ENCODE data around the gene ZNF217. TPM values are rescaled to one million over a fixed set of nuclear protein-coding genes. Genes with fewer than 3 reads are reported as not detected.
"Not testable (repeated sequence)": the region's sequence is repeated elsewhere in the genome, so short reads cannot be mapped to it uniquely, and the experiment has no call there.

ZNF217 gene
- total RNA-seq, 1 donor from 2014 or later = 61.4 TPM

DNA sequence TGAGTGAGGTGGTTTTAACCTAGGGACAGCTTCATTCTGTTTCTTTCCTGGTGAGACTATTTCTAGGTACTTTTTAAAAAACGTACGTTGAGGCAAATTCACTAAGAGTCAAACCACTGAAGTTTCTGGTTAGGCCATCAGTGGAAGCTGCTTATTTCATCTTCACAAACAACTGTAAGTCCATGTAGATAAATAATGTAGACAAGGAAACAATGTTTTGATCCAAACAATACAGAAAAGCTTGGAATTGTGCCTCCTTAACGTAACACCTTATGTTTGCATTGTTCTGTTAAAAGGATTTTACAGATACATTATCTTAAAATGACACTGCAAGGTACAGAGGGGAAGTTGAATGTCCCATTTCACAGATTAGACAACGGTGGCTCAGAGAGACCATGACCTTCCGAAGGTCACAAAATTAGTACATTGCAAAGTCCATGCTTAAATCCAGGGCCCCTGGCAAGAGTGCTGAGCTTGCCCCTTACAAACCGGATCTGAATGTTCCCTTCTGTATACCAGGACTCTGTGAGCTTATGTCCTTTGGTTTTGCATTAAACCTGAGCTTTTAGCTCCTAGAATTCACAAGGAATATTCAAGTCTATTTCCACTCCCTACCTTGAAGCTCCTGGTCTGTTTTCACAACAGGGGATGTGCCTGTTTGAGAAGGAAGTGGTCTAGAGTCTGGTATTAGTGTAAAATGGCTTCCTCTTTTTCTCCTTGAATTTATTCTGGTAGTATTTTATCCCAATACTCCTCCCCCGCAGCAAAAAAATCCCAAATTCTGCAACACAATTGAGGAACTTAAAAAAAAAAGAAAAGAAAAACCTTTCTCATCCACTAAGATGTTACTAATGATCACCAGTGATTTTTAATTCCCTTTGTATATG is 28.9 kb upstream of the ZNF217 start:
- no peak for DNase-seq (ENCODE audit: low spot score)

DNA sequence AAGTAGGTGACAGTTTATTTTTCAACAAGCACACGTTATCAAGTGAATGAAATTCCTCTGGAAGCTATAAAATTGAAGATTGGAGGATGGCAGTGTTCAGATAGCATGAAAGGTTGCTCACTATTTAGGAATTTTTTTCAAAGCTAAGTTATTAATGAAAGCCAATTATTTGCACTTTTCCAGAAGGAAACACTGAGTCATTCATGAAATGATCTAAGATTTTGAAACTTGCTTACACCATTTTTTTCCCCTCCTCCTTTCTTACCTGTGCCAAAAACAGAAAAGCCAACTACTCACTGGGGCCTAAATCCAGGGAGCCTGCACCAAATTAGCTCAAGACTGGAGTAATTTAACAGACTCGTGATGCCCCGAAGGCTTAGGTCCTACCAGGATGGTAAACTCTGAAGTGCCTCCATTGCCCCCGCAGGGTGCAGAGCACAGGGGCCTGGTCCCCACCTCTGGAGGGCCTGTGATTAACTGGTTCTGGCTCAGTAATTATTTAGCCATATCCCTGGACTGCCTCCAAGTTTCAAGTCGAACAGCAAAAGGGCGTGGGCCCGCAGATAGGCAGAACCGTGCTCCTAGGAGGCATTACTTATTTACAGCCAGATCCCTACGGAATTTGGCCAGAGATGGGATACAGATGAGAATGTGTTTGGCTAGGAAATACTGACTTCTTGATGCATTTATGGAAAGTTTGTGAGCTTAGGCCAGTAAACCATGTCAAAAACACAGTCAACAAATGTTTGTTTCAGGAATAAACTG is 28.0 kb upstream of the ZNF217 start:
- DNase-seq (ENCODE audit: low spot score) = peak; percentile 88

DNA sequence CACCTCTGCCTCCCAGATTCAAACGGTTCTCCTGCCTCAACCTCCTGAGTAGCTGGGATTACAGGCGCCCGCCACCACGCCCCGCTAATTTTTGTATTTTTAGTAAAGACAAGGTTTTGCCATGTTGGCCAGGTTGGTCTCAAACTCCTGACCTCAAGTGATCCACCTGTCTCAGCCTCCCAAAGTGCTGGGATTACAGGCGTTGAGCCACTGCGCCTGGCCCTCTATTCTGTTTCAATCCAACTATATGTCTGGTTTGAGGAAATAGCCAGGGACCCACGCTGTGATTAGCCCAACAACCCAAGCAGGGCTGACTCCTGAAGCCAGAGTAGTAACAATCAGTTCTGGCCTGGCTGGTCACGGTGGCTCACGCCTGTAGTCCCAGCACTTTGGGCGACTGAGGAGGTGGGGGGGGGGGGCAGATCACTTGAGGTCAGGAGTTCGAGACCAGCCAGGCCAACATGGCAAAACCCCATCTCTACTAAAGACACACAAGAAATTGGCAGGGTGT is 24.9 kb upstream of the ZNF217 start:
- DNase-seq (ENCODE audit: low spot score) = peak; percentile 59

DNA sequence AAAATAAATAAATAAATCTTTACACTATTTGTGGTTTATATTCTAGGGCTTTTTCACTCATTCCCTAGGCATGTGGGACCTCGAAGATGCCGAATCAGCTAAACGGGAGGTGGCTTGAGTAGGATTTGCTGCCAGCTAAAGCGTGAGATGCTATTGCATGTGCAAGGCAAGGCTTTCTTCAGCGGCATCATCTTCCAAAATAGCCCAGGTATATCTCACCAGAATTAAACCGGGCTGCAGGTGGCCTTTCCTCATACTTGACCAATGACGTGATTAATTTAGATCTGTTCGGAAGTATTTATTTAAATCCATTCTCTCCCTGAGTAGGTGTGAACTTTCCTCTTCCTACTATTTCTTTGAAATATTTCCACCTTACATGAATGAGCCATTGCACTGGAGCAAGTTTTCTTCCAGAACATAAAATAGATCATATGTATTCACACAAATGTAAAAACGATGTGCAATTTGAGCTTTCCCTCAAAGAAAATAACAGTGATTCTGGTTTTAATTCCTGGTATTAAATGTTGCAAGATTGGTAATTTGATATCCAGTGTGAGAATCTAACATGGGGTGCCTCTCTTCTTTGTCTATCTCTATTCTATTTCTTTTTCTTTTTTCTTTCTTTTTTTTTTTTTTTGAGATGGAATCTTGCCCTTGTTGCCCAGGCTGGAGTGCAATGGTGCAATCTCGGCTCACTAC is 24.3 kb upstream of the ZNF217 start:
- peak; percentile 11 for DNase-seq (ENCODE audit: low spot score)

DNA sequence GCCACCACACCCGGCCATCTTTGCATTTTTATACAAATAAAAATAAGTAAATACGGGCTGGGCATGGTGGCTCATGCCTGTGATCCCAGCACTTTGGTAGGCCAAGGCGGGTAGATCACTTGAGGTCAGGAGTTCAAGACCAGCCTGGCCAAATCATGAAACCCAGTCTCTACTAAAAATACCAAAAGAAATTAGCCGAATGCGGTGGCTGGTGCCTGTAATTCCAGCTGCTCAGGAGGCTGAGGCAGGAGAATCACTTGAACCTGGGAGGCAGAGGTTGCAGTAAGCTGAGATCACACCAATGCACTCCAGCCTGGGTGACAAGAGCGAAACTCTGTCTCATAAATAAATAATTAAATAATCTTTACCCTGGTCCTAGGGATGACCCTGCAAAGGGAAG is 22.9 kb upstream of the ZNF217 start:
- DNase-seq (ENCODE audit: low spot score) = peak; percentile 67

DNA sequence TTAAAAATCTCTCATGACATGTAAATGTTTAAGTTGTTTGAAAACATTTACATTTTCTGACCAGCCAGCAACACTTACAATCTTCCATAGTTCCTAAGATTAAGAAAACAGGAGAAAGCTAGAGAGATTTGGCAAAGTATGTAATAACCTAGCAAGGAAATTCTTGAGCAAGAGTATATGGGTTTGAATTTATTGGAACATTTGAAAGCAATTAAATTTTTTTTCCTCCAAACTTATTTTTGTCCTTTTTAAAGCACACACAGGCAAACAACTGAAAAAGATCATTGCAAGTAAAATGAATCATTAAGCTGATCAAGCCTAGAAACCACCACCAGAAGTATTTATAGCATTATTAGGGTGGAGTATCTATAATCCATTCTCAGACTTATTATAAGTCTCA is 20.1 kb upstream of the ZNF217 start:
- DNase-seq (ENCODE audit: low spot score) = no peak

DNA sequence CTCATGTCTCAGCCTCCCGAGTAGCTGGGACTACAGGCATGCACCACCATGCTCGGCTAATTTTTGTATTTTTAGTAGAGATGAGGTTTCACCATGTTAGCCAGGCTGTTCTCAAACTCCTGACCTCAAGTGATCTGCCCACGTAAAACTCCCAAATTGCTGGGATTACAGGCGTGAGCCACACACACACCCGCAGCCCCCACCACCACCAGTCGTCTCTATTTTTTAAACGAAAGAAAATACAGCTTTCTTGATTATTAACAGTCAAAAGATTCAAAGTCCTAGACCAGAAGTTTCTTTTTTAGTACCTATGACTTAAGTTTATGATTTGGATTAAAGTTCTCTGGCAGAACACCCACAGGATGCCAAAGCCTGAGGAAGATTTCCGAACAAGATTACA is 18.6 kb upstream of the ZNF217 start:
- DNase-seq (ENCODE audit: low spot score) = peak; percentile 16

DNA sequence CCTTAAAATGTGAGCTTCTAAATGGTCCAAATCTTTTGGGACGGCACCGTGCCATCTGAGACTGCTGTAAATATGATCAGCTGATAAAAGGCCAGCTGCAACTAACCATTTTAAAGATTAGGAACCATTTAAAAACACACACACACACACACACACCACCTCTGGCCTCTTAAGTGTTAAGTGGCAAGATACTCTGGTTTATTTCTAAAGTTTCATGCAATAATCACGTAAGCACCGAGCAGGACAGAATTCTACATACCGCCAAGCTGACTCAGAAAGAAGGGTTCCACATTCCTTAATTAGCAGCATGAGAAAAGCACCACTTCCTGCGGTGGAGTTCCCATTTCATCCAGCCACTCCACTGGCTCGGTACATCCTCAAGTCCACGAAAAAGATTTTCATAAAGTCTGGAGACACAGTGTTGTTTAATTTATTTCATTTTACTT is 17.8 kb upstream of the ZNF217 start:
- peak; percentile 24 for DNase-seq (ENCODE audit: low spot score)

DNA sequence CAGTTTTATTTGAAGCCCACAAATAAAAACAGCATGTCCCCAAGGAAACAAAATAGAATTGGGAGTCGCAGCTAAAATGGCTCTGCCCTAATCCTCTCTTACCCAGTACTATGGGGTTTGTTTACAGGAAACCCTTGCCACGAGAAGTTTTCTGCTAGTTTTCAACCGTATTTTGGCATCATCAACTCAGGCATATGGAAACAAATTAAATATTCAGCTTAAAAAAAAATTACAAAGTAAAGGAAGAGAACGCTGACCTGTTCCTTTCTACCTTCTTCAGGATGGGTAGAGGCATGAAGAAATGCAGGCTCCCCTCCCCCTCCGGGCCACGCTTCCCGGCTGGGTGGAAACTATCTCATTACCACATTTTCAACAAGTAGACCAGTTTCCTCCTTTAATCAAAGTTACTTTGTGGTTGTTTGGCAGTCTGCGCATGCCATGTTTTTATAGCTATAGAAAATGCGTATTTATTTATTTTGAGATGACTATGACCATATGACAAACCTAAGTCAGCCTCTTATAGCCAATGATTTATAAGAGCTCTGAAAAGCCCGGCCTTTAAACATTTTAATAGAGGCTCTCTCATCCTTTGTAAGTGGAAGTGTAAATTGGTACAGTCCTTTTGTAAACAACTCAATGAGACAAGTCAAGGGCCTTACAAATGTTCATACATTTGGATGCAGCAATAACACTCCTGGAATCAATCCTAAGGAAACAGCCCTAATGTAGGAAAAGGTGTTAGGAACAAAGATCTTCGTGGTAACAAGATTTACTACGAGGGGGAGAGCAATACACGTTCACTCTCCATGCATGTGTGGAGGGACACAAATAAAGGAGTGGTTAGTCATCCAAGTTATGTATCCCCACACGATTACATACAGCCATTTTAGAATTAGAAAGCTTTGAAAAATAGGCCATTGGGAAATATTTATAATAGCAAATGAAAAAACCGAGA is 16.1 kb upstream of the ZNF217 start:
- DNase-seq (ENCODE audit: low spot score) = no peak

DNA sequence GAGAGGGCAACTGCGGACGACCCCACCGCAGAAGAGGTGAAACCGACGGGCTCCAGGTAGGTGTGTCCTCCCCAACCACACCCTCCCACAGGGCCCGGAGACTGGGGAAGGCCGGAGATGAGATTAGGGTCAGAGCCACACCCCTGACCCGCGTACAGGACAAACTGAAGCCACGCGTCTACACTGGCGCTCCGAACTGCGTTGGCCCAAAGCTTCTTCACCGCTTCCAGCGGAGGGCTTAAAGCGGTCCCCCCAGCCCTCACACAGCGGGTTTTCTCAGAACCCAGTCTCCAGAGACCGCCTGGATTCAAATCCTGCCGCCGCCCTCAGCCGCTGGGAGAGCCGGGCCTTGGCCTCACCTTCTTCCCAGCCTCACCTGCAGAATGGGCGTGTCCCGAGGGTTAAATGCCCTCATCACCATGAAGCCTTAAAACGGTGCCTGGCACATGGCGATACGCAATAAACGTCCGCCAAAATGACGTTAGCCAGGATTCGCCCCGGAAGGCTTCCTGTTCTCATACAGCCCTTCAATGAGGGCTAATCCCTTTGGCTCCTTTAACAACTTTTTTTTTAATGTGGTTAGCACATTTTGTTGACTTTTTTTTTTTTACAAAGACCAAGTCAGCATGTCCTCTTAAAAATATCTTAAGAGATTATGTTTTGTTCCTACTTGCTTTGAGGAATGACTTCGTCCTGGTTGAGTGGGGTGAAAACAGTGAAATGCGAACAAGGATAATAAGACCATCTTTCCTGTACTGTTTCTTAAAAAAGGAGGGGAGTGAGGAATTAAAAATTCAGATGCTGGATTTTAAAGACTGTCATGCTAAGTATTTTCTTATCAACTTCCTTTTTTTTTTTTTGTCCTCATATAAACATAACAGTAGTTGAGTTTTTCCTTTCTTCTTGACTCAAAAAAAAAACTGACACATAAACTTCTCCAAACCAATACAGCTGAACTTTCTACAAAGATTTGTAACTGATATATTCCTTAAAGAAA is 15.1 kb upstream of the ZNF217 start:
- DNase-seq (ENCODE audit: low spot score) = no peak

DNA sequence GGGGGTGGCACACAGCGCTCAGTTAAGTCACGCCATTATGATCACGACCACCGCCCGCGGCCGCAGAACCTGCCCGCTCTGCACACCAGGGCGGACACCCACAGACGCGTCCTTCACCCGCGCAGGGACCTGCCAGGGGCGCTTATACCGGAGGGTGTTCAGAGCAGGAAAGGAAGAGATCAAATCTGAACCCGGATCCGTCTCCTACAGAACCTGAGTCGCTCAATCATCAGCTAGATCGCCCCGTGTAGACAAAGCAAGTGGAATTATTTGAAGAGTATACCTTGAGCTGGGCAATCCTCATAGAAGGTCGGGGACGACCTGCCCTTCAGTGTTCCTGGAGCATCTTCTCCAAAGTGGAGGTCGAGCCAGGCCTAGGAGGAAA is 14.4 kb upstream of the ZNF217 start:
- DNase-seq (ENCODE audit: low spot score) = no peak

DNA sequence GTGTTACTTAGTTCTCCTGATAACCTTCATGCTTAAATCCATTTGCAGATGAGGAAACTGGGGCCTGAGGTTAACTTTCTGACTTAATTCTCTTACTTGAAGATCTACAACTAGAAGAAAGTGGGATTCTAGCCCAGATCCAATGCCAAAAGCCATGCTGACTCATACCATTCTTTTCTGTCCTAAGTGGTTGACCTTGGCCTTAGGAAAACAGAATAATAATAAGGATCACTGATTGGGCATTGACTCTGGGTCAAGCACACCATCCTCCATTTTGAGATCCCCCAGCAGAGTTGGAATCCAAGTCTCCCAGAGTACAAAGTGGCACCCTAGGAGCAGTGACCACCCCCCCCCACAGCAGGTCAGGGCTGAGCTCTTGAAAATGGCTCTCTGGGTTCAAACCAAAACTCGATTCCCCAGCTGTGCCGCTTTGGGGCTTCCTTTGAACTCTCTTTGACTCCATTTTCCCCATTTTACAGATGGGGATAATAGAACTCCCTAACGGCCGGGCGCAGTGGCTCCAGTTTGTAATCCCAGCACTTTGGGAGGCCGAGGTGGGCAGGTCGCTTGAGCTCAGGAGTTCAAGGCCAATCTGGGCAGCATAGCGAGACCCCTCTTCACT is 12.8 kb upstream of the ZNF217 start:
- no peak for DNase-seq (ENCODE audit: low spot score)

DNA sequence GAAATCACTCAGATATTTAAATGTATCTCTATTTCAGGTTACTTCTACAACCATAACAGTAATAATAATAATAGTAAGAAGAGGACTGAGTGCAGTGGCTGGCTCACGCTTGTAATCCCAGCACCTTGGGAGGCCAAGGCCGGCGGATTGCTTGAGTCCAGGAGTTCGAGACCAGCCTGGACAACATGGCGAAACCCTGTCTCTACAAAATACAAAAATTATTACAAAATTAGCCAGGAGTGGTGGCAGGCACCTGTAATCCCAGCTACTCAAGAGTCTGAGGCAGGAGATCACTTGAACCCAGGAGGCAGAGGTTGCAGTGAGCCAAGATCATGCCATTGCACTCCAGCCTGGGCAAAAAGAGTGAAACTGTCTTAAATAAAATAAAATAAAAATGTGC is 11.8 kb upstream of the ZNF217 start:
- not testable (repeated sequence) for DNase-seq (ENCODE audit: low spot score)

DNA sequence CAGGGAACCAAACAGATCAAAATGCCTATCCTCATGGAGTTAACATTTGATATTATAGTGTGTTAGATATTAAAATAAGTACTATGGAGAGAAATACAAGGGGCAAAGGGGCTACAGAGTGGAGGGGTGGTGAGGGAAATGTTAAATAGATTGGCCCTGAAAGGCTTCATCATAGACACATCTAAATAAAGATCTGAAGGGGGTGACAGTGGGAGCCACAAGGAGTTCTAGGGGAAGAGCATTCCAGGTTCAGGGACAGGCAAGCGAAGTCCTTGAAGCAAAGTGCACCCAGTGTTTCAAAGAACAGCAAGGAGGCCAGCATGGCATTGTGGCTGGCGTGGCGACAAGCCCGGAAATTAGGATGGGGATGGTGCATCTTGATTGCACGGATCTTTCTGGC is 11.2 kb upstream of the ZNF217 start:
- not testable (repeated sequence) for DNase-seq (ENCODE audit: low spot score)

DNA sequence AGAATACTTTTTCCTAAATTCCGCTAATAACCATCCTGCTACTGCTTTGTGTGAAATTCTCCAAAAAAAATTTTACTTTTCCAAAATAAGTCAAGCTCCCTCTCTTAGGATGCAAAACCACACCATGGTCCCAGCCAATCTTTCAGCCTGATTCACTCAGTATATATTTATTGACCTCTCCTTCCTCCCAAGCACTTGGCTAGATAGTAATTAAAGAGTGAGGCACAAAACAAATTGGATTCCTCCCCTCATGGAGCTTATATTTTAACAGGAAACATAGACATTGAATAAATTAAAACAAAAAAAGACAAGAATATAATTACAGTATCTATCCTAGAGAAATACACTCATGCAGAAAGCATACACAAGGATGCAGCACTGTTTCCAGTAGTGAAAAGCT is 9.0 kb upstream of the ZNF217 start:
- no peak for DNase-seq (ENCODE audit: low spot score)

DNA sequence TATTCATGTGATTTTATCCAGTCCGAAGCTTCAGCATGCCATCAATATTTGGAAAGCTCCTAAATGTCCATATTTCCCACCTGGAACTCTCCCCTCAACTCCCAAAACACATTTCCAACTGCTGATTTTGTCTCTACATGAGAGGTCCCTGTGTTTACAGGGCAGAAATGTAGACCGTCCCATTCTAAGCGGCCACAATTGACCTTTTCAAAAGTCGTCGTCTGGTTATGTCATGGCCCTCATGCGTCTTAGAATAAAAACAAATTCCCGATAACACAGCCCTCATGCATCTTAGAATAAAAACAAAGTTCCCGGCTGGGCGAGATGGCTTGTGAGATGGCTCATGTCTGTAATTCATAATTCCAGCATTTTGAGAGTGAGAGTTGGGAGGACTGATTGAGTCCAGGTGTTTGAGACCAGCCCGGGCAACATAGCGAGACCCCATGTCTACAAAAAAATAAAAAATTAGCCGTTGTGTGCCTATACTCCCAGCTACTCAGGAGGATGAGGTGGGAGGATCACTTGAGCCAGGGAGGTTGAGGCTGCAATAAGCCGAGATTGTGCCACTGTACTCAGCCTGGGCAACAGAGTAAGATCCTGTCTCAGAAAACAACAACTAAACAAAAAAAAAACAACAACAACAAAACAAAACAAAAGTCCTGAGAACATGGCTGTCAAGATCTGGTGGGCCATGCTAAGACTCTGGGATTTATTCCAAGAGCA is 6.4 kb upstream of the ZNF217 start:
- no peak for DNase-seq (ENCODE audit: low spot score)

DNA sequence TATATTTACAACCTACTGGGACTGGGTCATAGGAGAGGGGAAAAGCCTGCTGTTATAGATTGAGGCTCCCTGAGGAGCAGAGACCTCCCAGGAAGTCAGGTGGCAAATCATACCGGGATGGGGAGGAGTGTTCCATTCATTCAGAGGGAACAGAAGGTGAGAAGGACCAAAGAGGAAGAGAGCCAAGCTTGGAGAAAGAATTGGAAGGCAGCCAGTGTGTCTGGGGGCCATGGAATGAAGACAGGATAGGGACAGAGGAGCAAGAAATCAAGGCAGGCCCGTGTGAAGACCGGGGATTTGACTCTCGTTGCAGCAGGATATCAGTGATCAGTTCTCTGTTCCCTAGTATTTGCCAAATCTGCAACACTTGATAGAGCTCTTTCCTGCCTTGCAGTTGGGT is 5.7 kb upstream of the ZNF217 start:
- no peak for DNase-seq (ENCODE audit: low spot score)

DNA sequence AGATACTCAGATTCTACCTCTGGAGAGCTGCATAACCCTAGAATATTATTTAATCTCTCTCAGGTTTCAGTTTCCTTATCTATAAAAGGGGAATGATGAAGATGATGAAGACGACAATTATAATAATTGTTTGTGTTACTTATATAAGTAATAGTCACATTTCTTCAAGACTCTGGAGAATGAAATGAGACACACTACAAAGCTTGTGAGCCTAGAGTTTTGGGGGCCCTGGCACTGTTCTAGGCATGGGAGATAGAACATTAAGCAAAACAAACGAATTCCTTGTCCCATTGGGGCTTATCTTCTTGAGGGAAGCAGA is 5.4 kb upstream of the ZNF217 start:
- no peak for DNase-seq (ENCODE audit: low spot score)

Measured in mesenteric fat pad (tissue), 1 donor.